IPS-20b (cell line): ENCODE measurements around the gene BPIFA3.

Source experiments
- H3K27ac ChIP-seq: one replicate; pipeline ENCODE4 v1.5.1; 2013; ENCODE audit warnings: low read length
- H3K27me3 ChIP-seq: 2 replicates; pipeline ENCODE4 v1.6.1; 2013; ENCODE audit warnings: mild to moderate bottlenecking, low read length, inconsistent platforms; ENCODE audit not compliant: insufficient read depth
- H3K36me3 ChIP-seq: 2 replicates; pipeline ENCODE4 v1.6.1; 2013; ENCODE audit warnings: low read depth, mild to moderate bottlenecking, inconsistent platforms, low read length, moderate library complexity; ENCODE audit not compliant: insufficient read depth
- H3K4me1 ChIP-seq: 2 replicates; pipeline ENCODE4 v1.6.1; 2013; ENCODE audit warnings: mild to moderate bottlenecking, control low read depth, inconsistent platforms, low read length, moderate library complexity; ENCODE audit not compliant: insufficient read depth
- H3K4me3 ChIP-seq: 2 replicates; pipeline ENCODE4 v1.5.1; 2013; ENCODE audit warnings: mild to moderate bottlenecking, low read length, inconsistent platforms
- H3K9ac ChIP-seq: 2 replicates; pipeline ENCODE4 v1.6.1; 2013; ENCODE audit warnings: low read depth, mild to moderate bottlenecking, inconsistent platforms, low read length, moderate library complexity
- H3K9me3 ChIP-seq: 2 replicates; pipeline ENCODE4 v1.6.1; 2013; ENCODE audit warnings: mild to moderate bottlenecking, low read depth, low read length, inconsistent platforms; ENCODE audit not compliant: insufficient read depth

Gene BPIFA3

DNA sequence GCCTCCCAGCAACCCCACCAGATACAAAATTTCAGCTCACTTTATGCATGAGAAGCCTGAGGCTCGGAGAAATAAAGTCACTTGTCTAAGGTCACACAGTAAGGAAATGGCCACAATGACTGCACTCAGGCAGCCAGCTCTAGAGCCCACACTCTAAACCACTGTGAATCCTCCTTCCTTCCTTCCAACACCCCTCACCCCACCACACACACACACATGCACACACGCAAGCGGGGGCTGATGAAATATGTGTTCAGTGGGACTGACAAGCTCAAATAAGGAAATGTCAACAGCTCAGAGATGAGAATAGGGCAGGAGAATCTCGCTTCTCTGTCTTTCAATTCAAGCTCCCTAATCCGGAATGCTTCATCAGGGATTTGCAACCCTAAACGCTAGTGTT, 12.7 kb downstream of the BPIFA3 start:
- no peak overlapping the region for H3K27ac ChIP-seq
- H3K27me3 ChIP-seq: peaks cover 15% of the 10 kb centered on the region; the same call in 1 of the 2 replicates
- no peak overlapping the region for H3K4me3 ChIP-seq
- H3K4me1 ChIP-seq: no peaks in the 10 kb centered on the region
- H3K36me3 ChIP-seq: no peaks in the 10 kb centered on the region
- no peaks in the 10 kb centered on the region for H3K9me3 ChIP-seq
- no peak overlapping the region for H3K9ac ChIP-seq

DNA sequence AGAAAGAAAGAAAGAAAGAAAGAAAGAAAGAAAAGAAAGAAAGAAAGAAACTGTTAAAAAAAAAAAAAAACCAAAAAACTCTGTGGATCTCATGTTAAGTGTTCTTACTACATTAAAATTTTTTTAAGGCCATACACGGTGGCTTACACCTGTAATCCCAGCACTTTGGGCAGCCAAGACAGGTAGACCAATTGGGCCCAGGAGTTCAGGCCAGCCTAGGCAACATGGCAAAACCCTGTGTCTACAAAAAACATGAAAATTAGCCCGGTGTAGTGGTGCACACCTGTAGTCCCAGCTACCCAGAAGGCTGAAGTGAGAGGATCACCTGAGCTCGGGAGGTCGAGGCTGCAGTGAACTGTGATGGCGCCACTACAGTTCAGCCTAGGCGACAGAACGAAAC, 14.1 kb downstream of the BPIFA3 start:
- Histone ChIP-seq H3K4me3 (no peak overlapping the region), H3K4me1 (no peaks in the 10 kb centered on the region), H3K36me3 (no peaks in the 10 kb centered on the region), H3K9me3 (no peaks in the 10 kb centered on the region), H3K9ac (no peak overlapping the region), H3K27ac (no peak overlapping the region), H3K27me3 (peaks cover 9% of the 10 kb centered on the region; the same call in 1 of the 2 replicates)

DNA sequence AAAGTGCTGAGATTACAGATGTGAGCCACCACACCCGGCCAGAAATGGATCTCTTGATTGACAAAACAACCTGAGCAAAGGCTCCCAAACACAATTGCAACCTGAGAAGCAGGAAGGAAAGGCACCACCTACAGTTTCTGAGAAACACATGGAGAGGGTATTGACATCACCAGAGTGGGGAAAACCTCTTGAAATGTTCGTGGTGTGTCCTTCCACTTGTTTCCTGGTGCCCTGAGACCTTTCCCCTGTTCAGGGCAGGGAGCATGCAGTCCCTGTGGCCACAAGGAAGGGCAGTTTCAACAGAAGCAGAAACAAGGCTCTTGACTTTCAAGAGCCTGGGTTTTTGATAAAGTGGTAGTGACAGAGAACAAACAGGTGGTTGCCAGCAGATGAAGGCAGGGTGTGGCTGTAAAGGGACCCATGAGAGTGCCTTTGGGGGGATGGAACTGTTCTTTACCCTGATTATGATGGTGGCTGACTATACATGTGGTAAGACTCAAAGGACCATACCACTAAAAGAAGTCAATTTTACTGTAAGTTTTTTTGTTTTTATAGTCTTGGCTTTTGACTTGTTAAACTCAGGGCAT, 15.4 kb downstream of the BPIFA3 start:
- H3K36me3 ChIP-seq: no peaks in the 10 kb centered on the region

GRCh38 chr20:33233129-33233774, 16.1 kb downstream of the BPIFA3 start:
- Histone ChIP-seq H3K4me1 (no peaks in the 10 kb centered on the region), H3K27me3 (peaks cover 11% of the 10 kb centered on the region; the same call in 1 of the 2 replicates), H3K27ac (no peak overlapping the region), H3K36me3 (no peaks in the 10 kb centered on the region), H3K9me3 (no peaks in the 10 kb centered on the region), H3K4me3 (no peak overlapping the region), H3K9ac (no peak overlapping the region)

More for the DNA sequence above, 15.4 kb downstream of the BPIFA3 start:
- Histone ChIP-seq H3K4me1 (no peaks in the 10 kb centered on the region), H3K27ac (no peak overlapping the region), H3K9ac (no peak overlapping the region), H3K27me3 (peaks cover 16% of the 10 kb centered on the region; the same call in 1 of the 2 replicates), H3K4me3 (no peak overlapping the region), H3K9me3 (no peaks in the 10 kb centered on the region)

DNA sequence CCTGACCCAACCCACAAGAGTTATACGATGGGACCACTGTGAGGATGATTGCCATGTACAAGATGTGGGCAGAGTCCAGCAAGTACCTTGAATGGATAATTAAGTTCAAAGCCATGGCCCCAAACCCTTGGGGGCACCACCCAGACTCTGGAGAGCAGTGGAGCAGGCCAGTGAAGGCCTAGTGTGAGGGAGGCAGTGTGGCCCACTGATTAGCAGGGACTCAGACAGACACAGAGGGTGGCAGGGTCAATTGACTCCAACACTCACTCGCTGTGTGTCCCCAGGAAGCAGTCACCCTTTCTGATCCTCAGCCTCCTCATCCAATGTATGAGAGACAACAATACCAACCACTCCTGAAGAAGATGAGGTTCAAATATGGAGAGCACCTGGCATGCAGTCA, 16.9 kb downstream of the BPIFA3 start:
- Histone ChIP-seq H3K4me3 (no peak overlapping the region), H3K27me3 (peaks cover 8% of the 10 kb centered on the region; the same call in 1 of the 2 replicates), H3K27ac (no peak overlapping the region), H3K9ac (no peak overlapping the region), H3K36me3 (no peaks in the 10 kb centered on the region), H3K4me1 (no peaks in the 10 kb centered on the region), H3K9me3 (no peaks in the 10 kb centered on the region)

GRCh38 chr20:33235696-33236095, 18.5 kb downstream of the BPIFA3 start, which contains the start of gene BPIFA1:
Gene BPIFA1 (plus strand): TSS chr20:33235996. CDS start chr20:33237712, 1,716 bp downstream.
- H3K9me3 ChIP-seq: no peaks in the 10 kb centered on the region
- H3K27me3 ChIP-seq: peaks cover 8% of the 10 kb centered on the region; the same call in 1 of the 2 replicates
- no peaks in the 10 kb centered on the region for H3K4me1 ChIP-seq
- H3K9ac ChIP-seq: no peak within 1 kb of the TSS
- H3K4me3 ChIP-seq: no peak within 1 kb of the TSS
- no peaks in the 10 kb centered on the region for H3K36me3 ChIP-seq
- no peak within 1 kb of the TSS for H3K27ac ChIP-seq

GRCh38 chr20:33236351-33236750, 19.2 kb downstream of the BPIFA3 start:
- Histone ChIP-seq H3K4me3 (no peak overlapping the region), H3K27me3 (peaks cover 8% of the 10 kb centered on the region; the same call in 1 of the 2 replicates), H3K27ac (no peak overlapping the region), H3K9me3 (no peaks in the 10 kb centered on the region), H3K9ac (no peak overlapping the region), H3K4me1 (no peaks in the 10 kb centered on the region), H3K36me3 (no peaks in the 10 kb centered on the region)

DNA sequence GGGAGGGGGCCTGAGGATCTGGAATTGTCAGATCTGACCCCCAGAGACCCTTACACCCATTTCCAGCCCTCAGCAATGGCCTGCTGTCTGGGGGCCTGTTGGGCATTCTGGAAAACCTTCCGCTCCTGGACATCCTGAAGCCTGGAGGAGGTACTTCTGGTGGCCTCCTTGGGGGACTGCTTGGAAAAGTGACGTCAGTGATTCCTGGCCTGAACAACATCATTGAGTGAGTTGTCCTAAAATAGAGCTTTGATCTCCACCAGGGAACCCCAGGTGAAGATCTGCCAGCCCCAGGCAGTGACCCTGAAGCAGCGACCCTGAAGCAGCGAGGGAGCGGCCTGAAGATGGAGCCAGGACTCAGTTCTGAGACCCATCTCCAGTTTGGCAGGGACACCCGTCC, 20.8 kb downstream of the BPIFA3 start:
- no peaks in the 10 kb centered on the region for H3K9me3 ChIP-seq
- H3K27me3 ChIP-seq: peaks cover 8% of the 10 kb centered on the region; the same call in 1 of the 2 replicates

GRCh38 chr20:33239418-33239817, 22.3 kb downstream of the BPIFA3 start:
- Histone ChIP-seq H3K27me3 (peaks cover 8% of the 10 kb centered on the region; the same call in 1 of the 2 replicates), H3K4me3 (no peak overlapping the region), H3K4me1 (no peaks in the 10 kb centered on the region), H3K36me3 (no peaks in the 10 kb centered on the region), H3K9me3 (no peaks in the 10 kb centered on the region), H3K9ac (no peak overlapping the region), H3K27ac (no peak overlapping the region)

More for the DNA sequence above, 20.8 kb downstream of the BPIFA3 start:
- Histone ChIP-seq H3K4me3 (no peak overlapping the region), H3K27ac (no peak overlapping the region), H3K9ac (no peak overlapping the region), H3K36me3 (no peaks in the 10 kb centered on the region), H3K4me1 (no peaks in the 10 kb centered on the region)

DNA sequence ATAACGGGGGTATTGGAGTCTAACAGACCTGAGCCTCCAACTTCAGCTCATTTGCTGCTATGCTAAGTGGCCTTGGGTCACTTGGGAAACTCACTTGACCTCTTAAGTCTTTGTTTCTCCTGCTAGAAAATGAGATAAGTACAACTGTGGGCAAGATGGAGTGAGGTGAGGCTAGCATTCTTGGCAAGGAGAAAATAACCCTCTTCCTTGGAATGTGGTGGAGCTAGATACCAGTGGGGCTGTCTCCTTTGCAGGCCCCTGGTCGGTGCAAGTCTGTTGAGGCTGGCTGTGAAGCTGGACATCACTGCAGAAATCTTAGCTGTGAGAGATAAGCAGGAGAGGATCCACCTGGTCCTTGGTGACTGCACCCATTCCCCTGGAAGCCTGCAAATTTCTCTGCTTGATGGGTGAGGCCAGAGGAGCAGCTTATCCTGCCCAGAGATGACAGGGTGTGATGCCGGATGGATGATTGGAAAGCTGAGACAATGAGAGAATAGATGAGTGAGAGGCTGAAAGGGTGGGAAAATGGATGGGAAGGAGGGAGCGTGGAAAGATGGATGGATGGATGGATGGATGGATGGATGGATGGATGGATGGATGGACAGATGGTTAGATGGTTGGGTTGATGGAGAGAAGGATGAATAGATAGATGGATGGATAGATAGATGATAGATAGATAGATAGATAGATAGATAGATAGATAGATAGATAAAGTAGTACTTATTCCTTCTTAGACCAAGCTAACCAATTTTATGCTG, 23.0 kb downstream of the BPIFA3 start:
- Histone ChIP-seq H3K27ac (no peak overlapping the region), H3K27me3 (peaks cover 8% of the 10 kb centered on the region; the same call in 1 of the 2 replicates), H3K36me3 (no peaks in the 10 kb centered on the region), H3K9me3 (no peaks in the 10 kb centered on the region), H3K4me3 (no peak overlapping the region), H3K9ac (no peak overlapping the region), H3K4me1 (no peaks in the 10 kb centered on the region)

DNA sequence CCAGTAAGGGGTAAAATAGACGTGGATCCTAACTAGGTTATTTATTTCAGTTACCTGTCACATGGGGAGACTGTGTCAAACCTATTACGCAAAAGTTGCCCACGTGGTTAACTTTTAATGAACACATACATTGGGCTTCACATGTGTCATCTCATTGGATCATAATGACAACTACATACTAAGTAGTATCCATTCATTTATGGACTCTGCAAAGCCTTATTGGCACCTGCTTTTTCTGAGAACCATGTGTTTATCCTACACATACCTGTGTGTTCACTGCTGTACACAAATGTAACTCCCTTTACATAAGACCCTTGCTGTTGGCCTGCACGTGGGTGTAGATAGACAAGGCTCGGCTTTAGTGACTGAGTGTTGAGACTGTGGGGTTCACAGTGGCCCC, 23.8 kb downstream of the BPIFA3 start:
- Histone ChIP-seq H3K9me3 (no peaks in the 10 kb centered on the region), H3K9ac (no peak overlapping the region), H3K27me3 (peaks cover 8% of the 10 kb centered on the region; the same call in 1 of the 2 replicates), H3K4me3 (no peak overlapping the region), H3K4me1 (no peaks in the 10 kb centered on the region), H3K36me3 (no peaks in the 10 kb centered on the region), H3K27ac (no peak overlapping the region)
